DMS153 treated with DMSO at 0.1 percent for 48 hours (cell line): Measurements from ENCODE around the gene S100A1.
A peak's percentile ranks its signal among the peaks of the same experiment; 100 is the strongest.

Experiments used
- DNase-seq: peaks from one replicate; lab custom pipeline; 2025; ENCODE audit not compliant: unreplicated experiment; lab: John Stamatoyannopoulos, UW

The S100A1 gene

DNA sequence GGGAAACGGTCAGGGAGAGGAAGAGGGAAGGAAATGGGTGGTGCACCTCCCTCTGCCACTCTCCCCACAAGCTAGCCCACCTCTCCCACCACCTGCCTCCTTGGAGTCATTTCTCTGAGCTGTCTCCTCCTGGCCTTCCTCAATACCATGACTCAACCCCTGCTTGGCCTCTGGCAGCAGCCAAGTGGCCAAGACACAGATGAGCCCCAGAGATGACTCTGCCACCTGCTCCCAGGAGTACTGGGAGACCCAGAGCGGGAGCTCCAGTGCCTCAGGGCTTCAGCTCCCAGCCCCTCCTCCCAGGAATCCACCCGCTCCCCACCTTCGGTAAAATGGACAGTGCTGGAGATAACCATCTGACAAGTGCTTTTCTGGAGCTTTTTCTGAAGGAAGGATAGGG is 17.9 kb upstream of the S100A1 start:
- DNase-seq, result no peak

DNA sequence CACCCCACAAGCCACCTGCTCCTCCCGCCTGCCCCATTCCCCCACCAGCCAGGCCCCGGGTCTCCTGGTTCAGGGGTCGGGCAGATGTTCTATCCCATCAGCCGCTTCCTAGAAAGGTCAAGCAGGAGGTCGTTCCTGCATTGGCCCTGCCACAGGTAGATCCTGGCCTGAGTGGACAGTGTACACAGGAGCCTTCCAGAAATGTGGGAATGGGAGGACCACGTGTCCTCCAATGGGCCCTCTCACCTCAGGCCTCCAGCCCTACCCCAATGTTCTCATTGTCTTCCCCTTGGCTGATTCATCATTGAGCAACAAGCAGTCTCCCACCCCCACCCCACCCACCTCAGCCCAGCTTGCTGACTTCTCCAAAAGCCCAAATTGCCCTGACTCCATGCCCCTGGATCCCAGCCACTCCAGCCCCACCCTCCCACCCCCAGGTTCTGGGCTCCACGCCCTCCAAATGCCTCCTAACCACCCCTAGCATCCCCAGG is 17.4 kb upstream of the S100A1 start:
- DNase-seq, result no peak

DNA sequence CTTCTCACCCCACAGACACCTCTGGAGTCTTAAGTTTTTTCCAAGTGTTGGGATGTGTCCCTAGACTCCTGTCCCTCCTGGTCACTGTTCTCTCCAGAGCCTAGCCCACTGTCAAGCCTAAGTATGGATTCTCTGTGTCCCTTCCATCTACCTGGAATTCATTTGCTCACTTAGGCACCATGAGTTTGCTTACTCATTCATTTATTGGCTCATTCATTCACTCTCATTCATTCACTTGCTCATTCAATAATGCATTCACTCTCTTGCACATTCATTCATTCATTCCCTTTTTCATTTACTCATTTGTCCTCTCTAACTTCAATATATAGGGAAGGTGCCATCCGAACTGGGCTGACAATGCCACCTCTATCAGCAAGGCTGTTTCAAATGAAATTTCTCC is 16.9 kb upstream of the S100A1 start:
- DNase-seq, result no peak

DNA sequence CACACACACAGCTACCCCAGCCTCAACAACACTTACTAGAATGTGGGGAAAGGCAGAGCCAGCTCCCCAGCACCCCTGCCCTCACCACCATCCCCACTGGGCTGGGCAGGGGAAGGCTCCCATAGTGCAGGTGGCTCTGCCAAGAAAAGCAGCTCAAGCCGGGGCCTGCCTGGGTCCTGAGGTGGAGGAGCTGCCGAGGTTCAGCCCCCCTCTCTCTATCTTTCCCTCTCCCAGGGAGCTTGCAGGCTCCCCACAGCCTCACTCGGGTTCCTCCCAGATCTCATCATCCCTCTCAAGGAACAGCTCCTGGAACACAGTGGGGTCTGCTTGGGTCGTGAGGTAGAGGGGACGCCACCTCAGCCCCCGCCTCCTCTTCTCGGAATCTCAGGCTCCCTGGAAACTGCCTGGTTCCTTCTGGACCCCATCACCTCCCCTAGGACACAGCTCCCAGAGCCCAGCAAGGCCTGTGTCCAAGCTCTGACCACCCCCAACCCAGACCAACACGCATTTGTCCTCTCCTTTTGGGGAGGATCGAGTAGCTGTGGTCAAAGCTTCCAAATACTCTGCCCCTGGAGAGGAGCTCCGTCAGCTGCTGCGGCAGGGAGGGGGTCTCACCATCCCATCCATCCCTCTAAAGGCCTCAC is 16.0 kb upstream of the S100A1 start:
- DNase-seq, result no peak

DNA sequence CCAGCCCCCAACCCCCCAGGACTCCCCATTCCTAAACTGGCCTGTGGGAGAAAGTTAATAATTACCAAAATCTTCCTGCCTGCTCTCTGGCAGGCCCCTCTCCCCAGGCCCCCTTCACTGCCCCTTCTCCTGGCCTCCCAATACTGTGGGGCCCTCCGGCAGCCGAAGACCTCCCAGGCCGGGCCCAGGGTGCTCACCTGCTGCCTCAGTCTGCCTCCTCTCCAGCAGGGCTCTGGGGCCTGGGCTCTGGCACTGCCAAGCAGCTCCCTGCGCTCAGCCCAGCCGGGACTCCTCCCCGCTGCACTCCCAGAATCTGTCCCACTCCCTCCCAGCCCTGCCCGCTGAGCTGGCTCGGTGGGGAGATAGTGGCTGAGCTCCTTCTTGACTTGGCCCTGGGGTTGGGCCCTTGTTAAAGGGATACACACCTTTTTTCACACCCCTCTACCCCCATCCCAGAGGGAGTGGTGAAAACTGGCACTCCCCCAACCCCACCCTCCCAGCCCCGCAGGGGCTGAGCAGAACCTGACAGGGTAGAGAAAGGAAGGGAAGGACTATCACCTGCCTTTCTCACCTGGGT is 15.4 kb upstream of the S100A1 start, which contains the start of gene S100A16:
Gene S100A16 (minus strand): TSS at position 383 of the 577 bp plus-strand sequence. CDS start 4,986 bp downstream, outside the sequence.
- no peak for DNase-seq

DNA sequence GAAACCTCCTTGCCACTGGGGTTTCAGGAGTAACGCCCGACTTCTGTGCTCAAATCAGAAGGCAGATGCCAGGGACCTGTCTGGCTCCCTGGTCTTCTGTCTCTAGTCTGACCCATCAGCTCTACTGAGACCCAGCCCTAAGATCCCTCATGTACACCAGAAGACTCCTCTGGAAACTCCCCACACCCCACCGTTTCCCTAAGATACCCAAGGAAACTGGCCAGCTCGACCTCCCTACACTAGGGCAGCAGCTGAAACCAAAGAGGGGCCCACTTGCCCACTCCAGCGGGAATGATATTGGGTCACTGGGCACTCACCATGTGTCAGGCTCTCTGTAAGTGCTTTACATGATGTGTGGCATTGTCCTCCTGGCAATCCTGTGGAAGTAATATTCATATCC is 14.8 kb upstream of the S100A1 start:
- DNase-seq, result no peak

DNA sequence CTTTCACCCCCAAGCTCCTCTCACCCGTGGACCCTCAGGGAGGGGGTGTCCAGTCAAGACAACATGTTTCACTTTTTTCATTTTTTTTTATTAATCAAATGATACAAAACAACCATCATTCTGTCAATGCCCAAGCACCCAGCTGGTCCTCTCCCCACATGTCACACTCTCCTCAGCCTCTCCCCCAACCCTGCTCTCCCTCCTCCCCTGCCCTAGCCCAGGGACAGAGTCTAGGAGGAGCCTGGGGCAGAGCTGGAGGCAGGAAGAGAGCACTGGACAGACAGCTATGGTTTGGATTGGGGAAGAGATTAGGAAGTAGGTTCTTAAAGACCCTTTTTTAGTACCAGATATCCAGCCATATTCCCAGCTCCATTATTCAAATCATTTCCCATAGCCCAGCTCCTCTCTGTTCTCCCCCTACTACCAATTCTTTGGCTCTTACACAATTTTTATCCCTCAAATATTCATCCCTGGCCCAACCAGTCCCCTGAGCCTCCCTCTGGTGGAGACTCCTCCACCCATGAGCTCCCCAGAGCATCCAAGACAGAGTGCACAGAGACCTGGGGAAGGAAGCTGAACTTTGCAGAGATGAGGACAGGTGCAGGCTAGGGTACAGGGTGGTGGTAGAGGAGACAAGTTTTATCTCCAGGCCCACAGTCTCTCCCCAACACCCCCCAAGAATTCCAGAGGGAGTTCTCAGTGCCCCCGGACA is 13.9 kb upstream of the S100A1 start:
- DNase-seq, result no peak

DNA sequence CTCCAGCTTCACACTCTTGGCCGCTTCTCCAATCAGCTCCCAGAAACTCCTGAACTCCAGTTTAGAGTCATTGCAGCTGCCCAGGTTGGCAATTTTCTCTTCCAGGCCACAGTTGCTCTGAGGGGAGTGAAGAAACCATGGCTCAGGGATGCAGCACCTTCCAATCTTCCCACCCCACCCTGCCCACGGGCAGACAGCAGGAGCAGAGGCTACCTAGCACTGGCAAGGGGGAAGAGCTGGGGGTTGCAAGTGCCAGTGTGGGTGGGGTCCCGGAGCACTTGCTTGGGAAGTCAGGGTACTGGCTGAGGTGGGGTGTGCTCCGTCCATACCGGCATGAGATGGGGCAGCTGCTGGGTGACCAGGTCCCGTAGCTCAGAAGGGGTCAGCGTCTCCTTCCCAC is 13.3 kb upstream of the S100A1 start:
- no peak for DNase-seq

DNA sequence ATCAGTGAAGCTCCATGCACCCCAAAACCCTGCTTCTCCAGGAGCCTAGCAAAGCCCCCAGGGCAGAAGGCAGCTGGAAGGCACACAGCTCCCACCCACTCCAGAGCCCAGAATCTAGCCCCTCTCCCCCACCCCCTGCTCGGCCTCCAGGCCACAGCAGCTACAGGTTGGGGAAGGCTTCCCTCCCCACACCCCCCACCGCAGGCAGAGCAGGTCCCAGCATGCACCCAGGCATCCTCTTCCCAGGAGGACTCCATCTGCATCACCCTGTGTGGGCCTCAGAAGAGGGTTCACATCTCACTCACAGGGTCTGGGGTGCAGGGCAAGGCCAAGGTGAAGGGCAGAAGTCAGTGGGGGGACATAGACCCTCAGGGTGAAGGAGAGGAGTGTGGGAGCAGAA is 12.8 kb upstream of the S100A1 start:
- no peak for DNase-seq

DNA sequence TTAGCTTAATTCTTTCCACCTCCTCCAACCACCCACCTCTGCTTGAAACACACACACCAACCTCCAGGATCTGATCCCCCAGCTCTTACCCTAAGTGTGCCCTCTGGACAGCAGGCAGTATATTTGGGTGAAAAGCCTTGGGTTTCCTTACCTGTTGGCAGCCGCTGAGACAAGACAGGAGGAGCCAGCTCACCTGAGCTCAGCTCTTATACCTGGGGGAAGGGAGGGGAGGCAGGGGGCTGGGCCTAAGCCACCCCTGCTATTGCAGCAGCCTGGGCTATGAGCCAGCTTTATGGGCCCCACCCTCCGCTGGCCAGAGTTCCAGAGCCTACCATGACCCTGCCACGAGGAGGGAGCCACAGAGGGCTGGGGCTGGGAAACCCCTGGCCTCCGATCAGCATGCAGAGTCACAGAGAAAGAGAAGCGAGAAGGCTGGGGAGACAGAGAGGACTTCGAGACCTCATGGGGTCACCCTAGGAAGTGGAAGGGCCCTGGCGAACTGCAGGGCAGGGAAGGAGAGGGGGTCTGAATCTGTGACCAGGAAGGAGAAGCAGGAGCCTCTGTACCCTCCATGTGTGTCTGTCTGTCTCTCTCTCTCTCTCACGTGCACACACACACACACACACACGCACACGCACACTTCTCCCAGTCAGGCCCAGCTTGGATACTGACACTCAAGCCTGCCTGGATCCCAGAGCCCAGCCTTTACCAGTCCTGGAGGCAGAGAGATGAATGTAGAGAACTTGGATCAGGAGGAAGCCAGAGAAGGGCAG is 11.9 kb upstream of the S100A1 start, which contains the start of gene S100A14:
Gene S100A14 (minus strand): TSS at position 182 of the 773 bp plus-strand sequence. CDS start 467 bp downstream, outside the sequence.
- DNase-seq, result peak; percentile 49

DNA sequence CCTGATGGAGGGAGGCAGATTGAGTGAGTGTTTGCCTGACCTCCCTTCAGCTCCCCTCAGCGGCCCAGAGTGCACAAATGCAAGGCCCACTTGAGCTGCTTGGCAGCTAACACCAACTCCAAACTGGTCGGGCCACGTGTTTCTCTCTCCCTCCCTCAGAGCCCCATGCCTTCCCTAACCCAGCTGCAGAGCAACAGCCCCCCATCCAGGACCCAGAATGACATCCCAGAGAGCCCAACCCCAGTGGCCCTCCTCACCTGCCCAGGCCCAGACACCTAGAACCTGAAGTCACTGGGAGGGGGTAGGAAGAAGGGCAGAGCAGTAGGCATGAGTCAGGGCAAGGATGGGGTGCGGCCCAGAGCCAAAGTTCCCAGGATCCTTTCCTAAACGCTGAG is 11.3 kb upstream of the S100A1 start:
- DNase-seq, result no peak

DNA sequence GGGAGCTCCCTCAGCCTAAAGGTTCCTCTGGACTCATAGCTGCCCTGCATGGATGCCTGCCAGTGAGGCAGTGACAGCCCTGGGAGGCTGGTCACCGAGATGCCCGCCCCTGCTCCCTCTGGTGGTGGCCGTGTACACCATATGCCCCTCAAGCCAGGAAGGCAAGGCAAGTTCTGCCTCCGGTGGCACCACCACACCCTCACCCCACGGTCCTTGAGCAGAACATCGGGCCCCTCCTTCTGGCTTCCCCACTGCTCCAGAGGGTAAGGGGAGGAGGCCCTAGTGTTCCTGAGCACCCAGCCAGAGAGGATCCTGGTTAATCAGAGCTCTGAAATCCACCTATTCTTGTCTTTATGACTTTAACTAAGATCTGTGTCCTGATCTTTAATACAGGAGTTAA is 10.6 kb upstream of the S100A1 start:
- peak; percentile 66 for DNase-seq

DNA sequence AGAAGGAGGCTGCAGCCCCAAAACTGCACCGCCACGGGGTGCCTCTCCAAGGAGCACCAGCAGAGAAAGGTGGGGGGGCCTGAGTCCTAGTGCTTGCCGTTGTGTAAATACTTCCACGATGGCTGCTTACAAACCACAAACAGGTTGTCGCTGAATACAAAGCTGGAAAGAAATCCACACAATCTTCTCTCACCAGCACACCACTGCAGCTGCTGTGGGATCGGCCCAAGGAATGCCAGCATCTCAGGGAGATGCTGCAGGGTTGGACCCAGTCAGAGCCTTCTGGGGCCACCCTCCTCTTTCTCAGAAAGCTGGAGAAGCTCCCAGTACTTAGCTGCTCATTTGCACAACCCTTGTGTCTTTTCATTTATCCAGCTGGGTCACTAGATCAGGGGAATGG is 9.1 kb upstream of the S100A1 start:
- DNase-seq, result no peak

DNA sequence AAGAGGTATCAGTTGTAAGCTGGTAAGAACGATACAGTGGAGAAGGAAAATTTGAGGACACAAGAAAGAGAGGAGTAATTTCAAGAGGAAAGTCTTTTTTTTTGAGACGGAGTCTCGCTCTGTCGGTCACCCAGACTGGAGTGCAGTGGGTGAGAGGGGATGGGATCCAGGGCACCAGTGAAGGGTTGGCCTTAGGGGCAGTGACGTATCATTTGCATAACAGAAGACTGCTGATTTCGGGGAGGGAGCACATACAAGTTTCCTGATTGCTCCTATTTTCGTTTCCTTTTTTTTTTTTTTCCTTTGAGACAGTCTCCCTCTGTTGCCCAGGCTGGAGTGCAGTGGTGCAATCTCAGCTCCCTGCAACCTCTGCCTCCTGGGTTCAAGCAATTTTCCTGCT is 5.1 kb upstream of the S100A1 start:
- DNase-seq, result no peak

DNA sequence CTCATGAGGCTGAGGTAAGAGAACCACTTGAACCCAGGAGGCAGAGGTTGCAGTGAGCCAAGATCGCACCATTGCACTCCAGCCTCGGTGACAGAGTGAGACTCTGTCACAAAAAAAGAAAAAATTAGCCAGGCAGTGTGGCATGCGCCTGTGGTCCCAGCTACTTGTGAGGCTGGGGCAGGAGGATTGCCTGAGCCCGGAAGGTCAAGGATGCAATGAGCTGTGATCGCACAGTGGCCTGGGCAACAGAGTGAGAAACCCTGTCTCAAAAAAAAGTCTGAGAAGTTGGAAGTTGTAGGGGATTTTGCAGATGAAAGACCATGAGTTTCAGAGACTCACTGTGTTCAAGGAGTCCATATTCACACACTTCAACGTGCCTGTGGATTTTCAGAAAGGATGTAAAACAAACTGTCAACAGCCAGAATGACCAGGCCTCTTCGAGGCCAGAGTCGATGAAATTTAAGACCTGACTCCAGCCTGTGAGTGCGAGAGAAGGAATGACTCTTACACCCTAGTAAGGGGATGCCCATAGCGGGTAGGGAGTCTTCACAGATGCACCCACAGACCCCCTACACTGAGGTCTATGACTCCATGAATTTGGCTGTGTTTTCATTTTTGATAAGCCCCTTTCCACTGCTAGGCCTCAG is 3.1 kb upstream of the S100A1 start:
- DNase-seq, result no peak

DNA sequence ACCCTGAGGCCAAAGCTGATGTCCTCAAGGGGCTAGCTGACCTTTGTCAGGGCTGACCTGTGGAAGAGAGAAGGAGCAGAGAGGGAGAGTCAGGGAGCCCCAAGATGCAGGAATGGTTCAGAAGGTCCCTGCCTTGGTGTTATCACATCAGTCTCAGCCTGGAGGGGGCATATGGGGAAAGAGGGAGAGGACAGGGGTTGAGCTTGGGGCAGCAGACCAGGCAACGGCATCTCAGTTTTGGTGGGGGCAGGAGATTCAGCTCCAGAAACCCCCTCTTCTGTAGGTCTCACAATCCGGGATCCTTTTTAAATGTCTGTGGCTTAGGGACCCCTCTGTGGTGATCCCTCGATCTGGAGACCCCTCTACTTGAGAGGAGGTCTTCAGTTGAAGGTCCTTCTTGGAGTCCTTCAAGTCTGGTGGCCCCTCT is 1.7 kb upstream of the S100A1 start:
- no peak for DNase-seq

DNA sequence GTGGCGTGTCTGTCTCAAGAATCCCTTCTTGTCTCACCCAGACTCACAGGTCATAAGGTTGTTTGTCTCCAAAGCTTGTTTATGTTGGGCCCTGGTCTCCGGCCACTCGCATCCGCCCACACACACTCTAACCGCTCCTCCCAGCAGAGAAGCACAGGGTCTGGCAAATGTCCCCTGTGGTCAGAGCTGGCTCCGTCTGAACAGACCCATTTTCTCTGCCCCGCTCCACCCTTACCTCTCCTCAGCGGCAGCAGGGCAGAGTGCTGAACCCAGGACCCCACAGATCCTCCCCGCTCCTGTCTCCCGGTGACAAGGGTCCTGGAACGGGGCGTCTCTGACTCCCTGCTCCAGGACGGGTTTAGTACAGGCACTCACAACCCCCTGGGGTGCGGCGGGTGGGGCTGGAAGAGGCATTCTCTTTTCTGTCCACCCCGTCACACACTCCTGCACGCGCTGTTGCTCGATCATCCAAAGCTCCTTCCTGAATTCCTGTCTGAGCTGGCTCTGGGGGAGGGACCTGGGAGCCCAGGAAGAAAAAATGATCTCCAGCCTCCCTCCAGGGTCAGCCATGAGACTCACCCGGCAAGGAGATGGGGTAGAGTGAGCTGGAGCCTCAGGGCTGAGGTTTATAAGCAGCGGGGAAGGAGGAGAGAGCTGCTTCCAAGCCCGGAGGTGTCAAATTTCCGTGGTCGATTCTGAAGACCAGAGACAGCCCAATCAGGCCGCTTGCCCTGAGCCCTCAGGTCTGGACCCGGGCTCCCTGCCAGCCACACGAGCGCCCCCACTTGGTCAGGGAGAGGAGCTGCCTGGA is 1.1 kb upstream of the S100A1 start, which contains the start of gene S100A13:
Gene S100A13 (minus strand): TSS at position 602 of the 811 bp plus-strand sequence. CDS start 1,033 bp downstream, outside the sequence.
- DNase-seq, result peak; percentile 87

DNA sequence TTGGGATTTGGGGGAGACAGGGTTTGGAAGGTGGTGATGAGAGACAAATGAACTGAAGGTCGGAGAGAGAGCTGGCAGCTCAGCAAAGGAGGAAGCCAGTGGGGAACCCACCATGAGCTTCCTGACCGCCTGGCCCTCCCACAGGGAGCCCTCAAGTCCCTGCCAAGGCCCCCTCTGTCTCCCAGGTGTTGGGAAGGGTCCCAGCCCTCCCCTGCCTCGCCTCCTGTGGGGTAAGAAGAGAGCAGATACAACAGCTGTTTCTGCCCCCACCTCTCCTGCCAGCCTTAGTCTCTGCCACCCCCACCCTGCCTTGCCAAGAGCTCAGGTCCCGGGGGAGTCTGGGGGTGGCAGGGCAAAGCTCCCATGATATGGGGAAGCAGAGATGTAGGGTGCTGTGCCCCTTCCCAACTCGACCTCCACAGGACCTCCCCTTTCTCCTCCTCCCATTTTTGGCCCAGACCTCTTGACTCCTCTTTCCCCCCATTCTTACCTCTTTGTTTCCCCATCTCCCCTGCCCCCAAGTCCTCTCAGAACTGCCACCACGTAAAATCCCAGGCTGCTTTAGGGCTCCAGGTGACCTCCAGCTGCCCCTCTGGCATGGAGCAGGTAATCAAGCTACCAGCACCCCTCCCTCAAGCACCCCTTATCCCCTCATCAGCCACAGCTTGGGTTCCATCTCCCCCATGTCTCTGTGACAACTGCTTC is 556 bp downstream of the S100A1 start:
- no peak for DNase-seq

DNA sequence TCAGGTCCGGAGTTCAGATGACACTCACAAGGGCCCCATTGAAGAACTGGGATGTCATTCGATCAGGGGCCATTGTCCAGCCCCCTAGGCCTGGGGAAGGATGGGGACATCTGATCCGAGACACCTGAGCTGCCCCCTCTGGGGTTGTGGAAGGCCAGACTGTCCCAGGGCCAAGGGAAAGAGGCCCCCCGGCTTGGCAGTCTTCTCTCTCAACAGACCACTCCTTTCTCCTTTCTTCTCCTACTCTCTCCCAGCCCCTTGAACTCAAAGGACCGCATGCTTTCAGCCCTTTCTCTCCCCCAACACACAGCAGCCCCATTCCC is 1.1 kb downstream of the S100A1 start:
- DNase-seq, result no peak
